Measurements from ENCODE around the gene FAN1. TPM values are rescaled to one million over a fixed set of nuclear protein-coding genes. Genes with fewer than 3 reads are reported as not detected.

The FAN1 gene
- total RNA-seq, 1 experiment from 2014 or later = 10.2 TPM

- Histone ChIP-seq H3K9me3 (ENCODE audit: insufficient read depth, low read depth) (no peaks in the 10 kb centered on the region), H3K4me3 (no peak overlapping the region), H3K27ac (no peak overlapping the region), H4K20me1 (ENCODE audit: insufficient read depth) (no peaks in the 10 kb centered on the region), H3F3A (ENCODE audit: insufficient read depth, low read depth) (no peaks in the 10 kb centered on the region), H3K36me3 (ENCODE audit: low read depth) (no peaks in the 10 kb centered on the region), H3K79me2 (ENCODE audit: low read depth) (no peaks in the 10 kb centered on the region), H3K9me2 (ENCODE audit: insufficient read depth) (no peaks in the 10 kb centered on the region), H3K27me3 (ENCODE audit: insufficient read depth, low read depth) (no peaks in the 10 kb centered on the region), H3K4me2 (no peak overlapping the region), H2AFZ (no peak overlapping the region), H3K4me1 (replicated peaks; ENCODE audit: insufficient read depth) (peaks cover 7% of the 10 kb centered on the region; the same call in 1 of the 2 replicates)
- CTCF ChIA-PET = no interaction called here
- POLR2A ChIA-PET (ENCODE audit: unreplicated experiment) = no interaction called here
- intact Hi-C loops (cut with micrococcal nuclease; ENCODE audit: unreplicated experiment) = no loop called here
- DNase-seq = no peak
- BruUV-seq (replicated peaks) = no TSS peak
- TF ChIP-seq EZH2 (IDR thresholded peaks at IDR 0.05; ENCODE audit: low read depth) = no peak
- TF ChIP-seq CTCF (conservative IDR thresholded peaks at IDR 0.05) = no peak
Observed at GRCh38 chr15:30956216-30957124, 52.8 kb downstream of the FAN1 start.

- Histone ChIP-seq H3K4me1 (replicated peaks; ENCODE audit: insufficient read depth) (peaks cover 7% of the 10 kb centered on the region; the same call in 1 of the 2 replicates), H3F3A (ENCODE audit: insufficient read depth, low read depth) (no peaks in the 10 kb centered on the region), H3K9me3 (ENCODE audit: insufficient read depth, low read depth) (no peaks in the 10 kb centered on the region), H4K20me1 (ENCODE audit: insufficient read depth) (no peaks in the 10 kb centered on the region), H3K4me3 (no peak overlapping the region), H3K36me3 (ENCODE audit: low read depth) (no peaks in the 10 kb centered on the region), H3K9me2 (ENCODE audit: insufficient read depth) (no peaks in the 10 kb centered on the region), H3K27me3 (ENCODE audit: insufficient read depth, low read depth) (no peaks in the 10 kb centered on the region), H2AFZ (no peak overlapping the region), H3K27ac (no peak overlapping the region), H3K79me2 (ENCODE audit: low read depth) (no peaks in the 10 kb centered on the region), H3K4me2 (no peak overlapping the region)
- BruUV-seq (replicated peaks) = no TSS peak
- ChIA-PET CTCF (no interaction called here), POLR2A (ENCODE audit: unreplicated experiment) (no interaction called here)
- no peak for DNase-seq
- TF ChIP-seq CTCF (conservative IDR thresholded peaks at IDR 0.05) (no peak), EZH2 (IDR thresholded peaks at IDR 0.05; ENCODE audit: low read depth) (no peak)
- intact Hi-C loops (cut with micrococcal nuclease; ENCODE audit: unreplicated experiment) = no loop called here
Observed at GRCh38 chr15:30958219-30958618, 54.5 kb downstream of the FAN1 start.

- Histone ChIP-seq H4K20me1 (ENCODE audit: insufficient read depth) (no peaks in the 10 kb centered on the region), H3F3A (ENCODE audit: insufficient read depth, low read depth) (no peaks in the 10 kb centered on the region), H3K27me3 (ENCODE audit: insufficient read depth, low read depth) (no peaks in the 10 kb centered on the region), H3K27ac (no peak overlapping the region), H3K79me2 (ENCODE audit: low read depth) (no peaks in the 10 kb centered on the region), H2AFZ (no peak overlapping the region), H3K4me3 (no peak overlapping the region), H3K9me2 (ENCODE audit: insufficient read depth) (no peaks in the 10 kb centered on the region), H3K4me1 (replicated peaks; ENCODE audit: insufficient read depth) (no peaks in the 10 kb centered on the region), H3K4me2 (no peak overlapping the region), H3K9me3 (ENCODE audit: insufficient read depth, low read depth) (no peaks in the 10 kb centered on the region), H3K36me3 (ENCODE audit: low read depth) (no peaks in the 10 kb centered on the region)
- TF ChIP-seq CTCF (conservative IDR thresholded peaks at IDR 0.05) = no peak
- no peak for TF ChIP-seq EZH2 (IDR thresholded peaks at IDR 0.05; ENCODE audit: low read depth)
- DNase-seq = no peak
- no TSS peak for BruUV-seq (replicated peaks)
- intact Hi-C loops (cut with micrococcal nuclease; ENCODE audit: unreplicated experiment) = no loop called here
- ChIA-PET CTCF (no interaction called here), POLR2A (ENCODE audit: unreplicated experiment) (no interaction called here)
Observed at GRCh38 chr15:30962079-30962478, 58.4 kb downstream of the FAN1 start.

Measured in PC-9 (cell line).